HG03066 (cell line): ENCODE data around the gene TTC23.
"Not testable (repeated sequence)": the region's sequence is repeated elsewhere in the genome, so short reads cannot be mapped to it uniquely, and the experiment has no call there.

Source experiments
- ATAC-seq: cut with Tn5 transposase; IDR thresholded peaks from one replicate; pipeline ENCODE4 v1.9.1; 2021; ENCODE audit warnings: low read depth; ENCODE audit not compliant: unreplicated experiment

TTC23 gene

DNA sequence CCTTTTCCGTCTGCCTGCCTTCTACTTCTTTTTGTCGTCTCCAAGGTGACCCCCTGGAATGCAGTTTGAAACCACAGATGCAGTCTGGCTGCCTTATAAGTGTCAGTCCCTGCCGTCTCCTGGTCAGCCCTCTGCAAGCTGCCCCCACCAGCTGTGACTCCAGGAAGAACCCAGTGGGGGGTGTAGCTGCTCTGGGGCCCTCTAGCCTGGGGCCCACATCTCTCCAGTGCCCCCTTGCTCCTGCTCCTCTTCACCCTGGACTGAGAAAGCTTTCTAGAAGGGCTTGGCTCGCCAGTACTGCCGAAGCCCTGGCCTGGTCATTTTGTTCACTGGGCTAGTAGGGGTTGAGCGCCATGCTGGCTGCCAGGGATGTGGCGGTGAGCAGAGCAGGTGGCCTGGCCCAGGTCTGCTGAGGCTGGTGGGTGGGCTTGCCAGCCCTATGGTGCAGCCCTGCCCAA lies 123.2 kb downstream of the TTC23 start:
- ATAC-seq = no peak

DNA sequence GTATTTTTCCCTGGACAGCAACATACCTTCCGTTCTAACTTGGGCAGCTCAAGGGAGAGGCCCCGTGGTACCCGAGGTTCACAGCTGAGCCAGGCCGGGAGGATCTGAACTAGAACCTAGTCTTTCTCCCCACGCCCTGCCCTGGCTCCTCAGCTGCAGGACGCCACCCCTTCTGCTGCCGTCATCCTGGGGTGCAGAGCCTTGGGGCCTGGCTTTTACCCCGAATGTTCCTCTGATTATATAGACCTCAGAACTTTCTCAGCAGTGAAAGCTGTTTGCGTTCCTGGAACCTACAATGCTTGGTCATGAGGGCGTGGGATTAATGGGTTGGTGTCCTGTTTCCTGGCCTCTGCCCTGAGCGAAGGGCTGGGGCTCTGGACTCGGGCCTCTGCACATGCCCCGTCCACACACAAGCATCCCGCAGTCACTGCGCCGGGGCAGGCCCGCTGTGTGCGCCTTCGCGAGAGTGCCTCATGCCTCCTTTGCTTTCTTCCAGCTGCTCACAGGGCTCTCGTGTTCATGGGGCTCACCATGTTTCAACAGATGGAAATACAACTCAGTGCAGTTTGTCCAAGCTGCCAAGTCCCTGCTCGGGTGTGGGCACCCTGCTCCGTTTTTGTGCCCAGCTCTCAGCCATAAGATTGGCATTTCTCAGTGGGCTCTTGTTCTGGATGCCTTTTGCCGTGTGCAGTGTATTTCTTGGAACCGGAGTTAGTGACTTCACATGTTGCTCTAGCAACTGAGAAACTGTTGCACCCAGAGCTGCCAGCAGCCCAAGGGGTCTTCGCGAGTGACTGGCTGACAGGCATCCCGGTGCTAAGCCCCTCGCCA lies 124.1 kb downstream of the TTC23 start:
- no peak for ATAC-seq

DNA sequence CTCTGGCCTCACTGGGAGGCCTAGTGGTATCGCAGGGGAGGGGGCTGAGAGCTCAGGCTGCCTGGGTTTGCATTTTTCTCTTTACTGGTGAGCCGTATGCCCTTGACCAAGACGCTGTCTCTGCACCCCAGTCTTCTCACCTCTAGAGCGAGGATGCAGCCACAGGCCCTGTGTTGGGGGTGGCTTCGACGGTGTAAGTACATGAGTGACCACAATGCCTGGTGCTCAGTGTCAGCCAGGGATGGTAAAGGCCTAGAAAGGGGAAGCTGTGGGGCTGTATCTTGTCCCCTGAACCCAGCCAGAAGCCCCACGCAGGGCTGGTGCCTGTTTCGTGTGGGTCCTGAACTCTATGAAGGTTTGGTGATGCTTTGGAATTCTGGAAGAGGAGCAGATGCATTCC lies 124.7 kb downstream of the TTC23 start:
- no peak for ATAC-seq

DNA sequence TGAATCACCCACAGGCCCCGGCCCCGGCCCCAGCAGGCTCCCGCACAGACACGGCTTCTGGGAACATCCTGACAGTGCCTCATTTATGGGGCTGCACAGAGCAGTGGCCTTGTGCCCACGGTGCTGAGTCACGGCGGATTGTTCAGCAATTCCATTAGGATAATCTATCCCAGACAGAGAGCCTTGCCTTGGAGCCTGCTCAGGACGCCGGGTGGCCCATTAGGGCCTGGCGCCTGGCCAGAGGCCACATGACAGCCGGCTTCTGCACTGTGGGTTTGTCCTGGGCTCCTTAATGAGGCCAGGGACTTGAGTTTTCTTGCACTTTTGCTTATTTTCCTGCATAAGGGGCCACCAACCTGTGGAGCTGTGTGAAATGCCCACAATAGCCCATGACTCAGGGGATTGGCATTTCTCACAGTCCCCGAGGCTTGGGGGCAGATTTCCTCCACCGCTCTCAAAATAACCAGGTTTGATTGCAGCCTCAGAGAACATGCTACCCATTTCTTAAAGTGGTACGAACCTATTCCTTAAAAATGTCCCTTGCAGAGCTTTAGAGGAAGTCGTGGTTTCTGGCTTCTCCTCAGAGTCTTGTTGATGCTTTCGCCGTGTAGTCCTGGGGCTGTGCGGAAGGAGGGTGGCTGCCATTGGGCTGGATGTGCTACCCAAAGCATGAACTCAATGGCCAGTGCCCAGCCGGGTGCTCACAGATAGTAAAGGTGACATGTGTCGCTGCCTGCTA lies 125.5 kb downstream of the TTC23 start:
- ATAC-seq = no peak

DNA sequence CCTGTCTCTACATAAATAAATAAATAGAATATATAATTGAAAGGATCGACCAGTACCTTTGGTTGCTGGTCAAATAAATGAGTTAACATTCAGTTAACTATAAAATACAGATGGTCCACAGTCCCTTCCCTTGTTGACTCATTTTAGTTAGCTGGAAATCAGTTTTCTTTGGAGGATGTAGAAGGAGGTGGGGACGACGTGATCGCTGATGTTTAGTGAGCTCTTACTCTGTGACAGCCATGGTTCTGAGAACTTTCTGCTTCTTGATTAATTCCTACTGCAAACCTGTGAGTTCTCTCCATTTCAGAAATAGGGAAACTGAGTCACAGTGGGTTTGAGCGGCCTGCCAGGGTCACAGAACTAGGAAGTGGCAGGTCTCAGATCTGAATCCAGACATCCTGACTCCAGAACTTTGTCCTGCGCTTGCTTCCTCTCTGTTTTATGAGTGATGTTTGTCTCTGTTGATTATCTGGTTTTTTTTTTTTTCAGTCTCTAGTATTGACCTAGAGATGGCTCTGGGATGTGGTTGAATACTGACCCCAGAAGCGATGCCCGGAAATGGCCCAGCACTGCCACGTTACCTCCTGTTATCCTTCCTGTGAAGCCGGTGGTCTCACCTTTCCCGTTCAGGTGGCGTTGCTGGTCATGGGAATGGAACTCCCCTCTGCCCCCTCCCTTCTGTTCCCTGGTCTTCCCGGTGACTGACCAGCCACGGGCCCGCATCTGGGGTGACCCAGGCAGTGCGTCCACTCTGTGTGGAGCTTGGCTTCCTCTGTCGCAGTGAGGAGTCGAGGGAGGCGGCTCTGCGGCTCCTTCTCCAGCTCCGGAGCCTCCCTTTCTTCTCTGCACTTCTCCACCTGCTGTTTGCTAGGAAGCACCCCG lies 126.3 kb downstream of the TTC23 start:
- no peak for ATAC-seq

DNA sequence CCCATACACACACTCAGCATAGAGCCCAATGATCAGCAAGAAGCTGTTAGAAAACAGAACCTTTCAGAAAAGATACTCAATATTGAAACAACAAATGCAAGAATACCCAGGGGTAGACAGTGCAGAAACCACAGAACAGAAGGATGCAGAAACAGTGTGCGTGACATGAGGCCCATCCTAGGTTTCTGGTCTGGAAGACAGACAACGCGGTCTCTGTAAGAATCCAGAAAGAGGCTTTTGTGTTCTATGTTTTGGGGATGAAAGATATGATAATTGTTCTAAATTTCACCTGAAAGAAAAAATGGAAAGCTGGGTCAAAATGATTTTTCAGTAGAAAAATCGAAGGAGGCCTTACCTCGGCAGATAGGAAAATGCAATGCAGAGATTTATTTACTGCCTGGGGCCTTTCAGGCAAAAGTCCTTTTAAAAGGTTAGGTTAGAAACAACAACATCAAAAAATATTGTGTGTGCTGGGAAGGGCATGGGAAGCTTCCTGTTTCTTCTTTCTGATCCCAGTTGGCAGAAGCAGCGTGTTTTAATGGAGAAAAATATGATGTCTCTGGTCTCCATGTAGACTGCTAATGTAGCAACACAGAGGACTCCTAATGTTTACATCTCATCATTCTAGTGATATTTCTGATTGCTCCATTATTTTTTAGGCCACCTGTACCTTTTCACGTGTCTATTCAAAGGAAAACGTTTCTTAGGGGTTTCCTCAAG lies 127.5 kb downstream of the TTC23 start:
- no peak for ATAC-seq

DNA sequence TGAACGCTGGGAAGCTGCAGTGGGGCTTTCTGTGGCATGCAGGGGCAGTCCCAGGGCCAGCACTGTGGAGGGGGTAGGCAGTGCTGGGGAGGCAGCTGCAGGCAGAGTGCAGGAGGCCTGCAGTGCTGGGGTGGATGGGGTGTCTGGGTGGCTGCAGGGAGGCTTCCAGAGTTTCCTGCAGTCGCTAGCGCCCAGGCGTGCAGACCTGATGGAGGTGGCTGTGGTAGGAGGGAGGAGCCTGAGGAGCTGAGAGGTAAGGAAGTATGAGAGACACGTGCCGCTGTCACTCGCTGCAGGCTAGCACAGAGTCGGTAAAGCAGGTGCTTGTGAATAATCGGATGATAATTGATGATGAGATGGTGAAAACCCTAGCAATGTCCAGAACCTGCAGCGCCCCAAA lies 128.2 kb downstream of the TTC23 start:
- no peak for ATAC-seq

DNA sequence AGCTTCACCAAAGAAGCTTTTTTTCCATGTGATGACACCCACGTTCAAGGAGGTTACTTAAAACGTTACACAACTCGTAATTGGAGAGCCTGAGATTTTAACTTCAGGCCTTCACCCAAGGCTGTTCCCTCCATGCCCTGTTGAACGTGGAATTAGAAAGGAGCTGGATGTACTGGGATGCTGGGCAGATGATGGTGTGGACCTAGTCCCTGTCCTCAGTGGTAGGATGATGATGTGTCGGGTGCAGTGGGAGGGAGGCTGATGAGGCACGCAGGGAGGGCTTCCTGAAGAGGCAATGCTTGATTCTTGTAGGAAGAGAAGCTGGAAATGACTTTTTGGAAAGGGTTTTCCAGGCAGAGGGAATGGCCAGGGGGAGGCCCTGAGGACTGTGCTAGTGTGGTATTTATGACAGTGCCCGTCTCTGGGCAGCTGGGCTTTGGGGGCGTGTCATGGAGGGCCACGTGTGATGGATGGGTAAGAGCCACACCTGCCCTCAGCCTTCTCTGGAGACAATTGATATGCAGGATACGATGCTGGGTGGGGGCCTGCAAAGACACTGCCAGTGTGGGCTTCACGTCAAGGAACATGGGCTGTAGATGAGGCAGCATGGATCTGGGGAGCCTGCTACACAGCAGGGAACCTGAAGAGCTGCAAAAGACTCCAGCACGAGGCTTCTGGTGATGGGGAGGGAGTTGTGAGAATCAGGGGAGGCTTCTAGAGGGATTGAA lies 129.2 kb downstream of the TTC23 start:
- no peak for ATAC-seq

DNA sequence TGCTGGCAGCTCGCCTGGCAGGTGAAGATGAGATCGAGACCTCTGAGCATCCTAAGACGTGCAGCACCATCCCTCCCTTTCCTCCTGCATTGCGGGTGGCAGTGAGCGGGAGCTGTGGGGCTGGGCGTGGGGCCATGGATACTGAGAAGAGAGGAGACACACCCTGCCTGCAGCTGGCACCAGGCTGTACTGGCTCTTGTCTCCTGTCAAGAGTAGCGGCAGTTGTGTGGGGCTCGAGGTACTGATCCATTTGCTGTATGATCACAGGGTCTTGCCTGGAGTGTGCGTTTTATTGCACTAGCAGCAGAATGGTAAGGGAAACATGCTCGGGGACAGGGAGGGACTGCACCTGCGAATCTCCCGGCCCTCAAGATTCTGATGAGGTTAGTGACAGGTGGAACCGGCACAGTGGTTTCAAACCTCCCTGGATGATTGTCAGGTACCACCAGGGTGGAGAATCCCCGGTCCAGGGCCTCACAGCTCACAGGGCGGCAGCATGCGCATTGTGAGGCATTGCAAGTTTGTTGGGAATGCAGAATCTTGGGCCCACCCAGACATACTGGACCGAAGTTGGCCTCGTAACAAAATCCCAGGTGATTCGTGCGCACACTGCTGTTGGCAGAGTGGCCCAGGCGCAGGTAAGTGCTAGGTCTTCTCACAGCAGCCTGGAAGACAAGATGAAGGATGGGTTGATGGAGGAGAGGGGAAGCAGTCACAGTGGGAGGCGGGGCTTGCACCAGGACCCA lies 130.4 kb downstream of the TTC23 start:
- no peak for ATAC-seq

DNA sequence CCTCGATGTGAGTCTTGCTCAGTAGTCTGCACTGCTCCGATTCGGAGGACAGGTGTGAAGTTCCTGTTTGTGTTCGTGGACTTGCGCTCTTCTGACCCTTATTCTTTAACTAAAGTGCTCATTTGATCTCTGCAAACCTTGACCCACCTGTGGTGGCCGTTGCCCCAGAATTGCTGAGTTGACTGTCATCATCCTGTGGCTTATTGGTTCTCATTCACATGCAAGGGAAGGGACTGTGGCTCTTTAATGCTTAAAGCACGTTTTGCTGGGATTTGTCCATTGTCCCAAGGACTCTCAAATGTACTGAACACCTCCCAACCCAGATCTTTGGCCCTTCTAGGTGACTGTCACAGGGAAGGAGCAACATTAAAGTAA lies 131.1 kb downstream of the TTC23 start:
- no peak for ATAC-seq

DNA sequence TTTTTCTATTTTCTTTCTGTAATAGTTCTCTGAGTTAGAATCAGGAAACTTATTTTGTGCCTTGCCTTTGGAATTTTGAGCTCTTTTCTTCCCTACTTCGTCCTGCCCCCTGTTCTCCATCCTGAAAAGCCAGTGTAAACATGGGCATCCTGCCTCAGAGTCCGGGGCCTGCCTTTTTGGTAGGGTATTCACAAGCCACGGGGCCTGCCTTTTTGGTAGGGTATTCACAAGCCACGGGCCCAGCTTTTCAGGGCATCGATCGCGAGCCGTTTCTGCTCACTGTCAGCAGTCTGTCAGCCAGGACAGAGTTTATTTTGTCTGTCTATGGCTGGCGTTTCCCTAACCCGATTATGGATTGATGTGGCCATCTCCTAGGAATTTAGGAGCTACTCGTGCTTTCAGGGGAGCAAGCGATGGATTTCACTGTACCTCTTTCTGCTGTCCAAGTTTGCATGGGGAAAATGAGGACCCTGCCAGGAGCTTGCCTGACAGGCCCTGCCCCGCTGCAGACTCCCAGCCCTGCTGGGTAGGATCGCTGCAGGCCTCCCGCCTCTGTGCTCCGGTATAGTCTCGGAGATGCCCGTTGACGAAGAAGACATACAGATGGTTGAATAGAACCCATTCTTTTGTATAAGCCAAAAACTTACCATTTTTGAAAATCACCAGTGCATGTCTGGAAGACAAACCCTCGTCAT lies 131.7 kb downstream of the TTC23 start:
- ATAC-seq = no peak

DNA sequence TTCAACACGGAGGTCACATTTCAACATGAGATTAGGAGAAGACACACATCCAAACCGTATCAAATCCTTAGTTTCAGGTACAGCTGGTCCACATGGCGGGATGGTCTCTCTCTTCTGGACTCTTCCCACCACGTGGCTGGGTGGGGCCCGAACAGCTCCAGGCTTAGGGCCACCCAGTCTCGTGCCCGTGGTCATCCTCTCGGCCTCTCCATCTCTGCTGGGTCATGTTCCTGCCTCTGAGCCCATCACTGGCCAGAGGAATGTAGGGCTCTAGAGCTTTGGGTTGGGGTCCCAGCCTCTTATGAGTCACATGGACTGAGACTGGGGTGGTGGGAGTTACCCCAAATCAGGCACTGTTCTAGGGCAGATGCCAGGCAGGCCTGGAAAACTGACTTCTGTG lies 132.3 kb downstream of the TTC23 start:
- ATAC-seq = no peak

DNA sequence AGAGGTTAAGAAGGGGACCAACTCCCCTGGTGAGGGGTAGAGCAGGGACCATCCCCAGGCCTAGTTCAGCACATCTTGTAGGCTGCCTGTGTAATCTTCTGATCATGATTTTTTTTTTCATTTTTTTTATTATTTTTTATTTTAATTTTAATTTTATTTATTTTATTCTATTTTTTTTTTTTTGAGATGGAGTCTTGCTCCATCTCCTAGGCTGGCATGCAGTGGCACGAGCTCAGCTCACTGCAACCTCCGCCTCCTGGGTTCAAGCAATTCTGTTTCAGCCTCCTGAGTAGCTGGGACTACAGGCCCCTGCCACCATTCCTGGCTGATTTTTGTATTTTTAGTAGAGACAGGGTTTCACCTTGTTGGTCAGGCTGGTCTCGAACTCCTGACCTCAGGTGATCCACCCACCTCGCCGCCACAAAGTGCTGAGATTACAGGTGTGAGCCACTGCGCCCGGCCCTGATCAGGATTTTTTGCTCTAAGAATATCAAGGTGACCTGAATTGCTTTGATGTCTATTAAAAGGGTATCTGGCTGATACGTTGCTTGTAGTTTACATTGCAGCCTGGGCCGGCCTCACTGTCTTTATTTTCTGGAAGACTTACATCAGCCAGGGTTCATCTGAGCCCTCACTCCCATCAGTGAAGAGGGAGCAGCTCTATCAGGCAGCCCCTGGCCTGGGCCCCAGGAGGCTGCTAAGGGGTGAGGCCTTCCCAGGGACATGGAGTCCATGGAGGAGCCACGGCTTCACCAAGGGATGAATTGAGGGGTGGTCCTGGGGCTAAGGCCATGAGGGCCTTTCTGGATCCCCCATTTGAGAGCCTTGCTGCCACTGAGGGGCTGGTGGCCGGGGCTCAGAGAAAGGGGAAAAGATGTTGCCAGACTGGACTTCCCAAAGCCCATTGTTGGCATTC lies 133.8 kb downstream of the TTC23 start:
- no peak for ATAC-seq

DNA sequence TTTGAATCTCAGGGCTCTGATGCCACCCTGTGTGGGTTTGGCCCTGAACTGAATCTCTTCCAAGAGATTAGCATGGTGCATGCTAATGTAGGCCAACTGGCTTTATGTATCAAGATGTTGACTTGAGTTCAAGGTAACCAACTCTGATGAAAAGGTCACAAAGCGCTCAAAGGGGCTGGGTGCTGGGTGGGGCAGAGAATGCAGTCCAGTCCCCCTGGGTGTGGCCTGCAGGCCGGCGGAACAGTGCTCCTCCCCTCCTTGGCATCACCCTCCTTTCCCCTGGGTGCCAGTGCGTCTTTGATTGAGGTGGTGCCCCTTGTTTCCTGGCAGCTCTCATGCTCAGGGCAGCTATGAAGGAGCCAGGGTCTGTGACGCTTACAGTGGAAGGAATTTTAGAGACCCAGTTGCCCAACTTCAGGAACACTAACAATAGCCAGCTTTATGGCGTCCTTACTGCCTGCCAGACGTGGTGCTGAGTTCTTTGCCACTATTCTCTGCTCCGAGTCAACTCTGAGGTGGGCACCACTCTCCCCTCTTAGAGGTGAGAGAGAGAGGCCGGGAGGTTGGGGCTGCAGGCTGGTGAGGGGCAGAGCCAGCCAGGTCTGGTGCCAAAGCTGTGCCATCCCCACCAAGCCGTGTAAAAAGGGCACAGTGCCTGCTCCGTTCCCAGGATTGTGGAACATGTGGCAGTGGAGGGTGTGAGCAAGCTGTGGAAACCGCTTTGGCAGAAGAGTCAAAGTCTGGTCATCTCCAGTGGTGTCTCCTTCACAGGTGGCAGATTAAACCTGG lies 134.7 kb downstream of the TTC23 start:
- ATAC-seq = no peak

DNA sequence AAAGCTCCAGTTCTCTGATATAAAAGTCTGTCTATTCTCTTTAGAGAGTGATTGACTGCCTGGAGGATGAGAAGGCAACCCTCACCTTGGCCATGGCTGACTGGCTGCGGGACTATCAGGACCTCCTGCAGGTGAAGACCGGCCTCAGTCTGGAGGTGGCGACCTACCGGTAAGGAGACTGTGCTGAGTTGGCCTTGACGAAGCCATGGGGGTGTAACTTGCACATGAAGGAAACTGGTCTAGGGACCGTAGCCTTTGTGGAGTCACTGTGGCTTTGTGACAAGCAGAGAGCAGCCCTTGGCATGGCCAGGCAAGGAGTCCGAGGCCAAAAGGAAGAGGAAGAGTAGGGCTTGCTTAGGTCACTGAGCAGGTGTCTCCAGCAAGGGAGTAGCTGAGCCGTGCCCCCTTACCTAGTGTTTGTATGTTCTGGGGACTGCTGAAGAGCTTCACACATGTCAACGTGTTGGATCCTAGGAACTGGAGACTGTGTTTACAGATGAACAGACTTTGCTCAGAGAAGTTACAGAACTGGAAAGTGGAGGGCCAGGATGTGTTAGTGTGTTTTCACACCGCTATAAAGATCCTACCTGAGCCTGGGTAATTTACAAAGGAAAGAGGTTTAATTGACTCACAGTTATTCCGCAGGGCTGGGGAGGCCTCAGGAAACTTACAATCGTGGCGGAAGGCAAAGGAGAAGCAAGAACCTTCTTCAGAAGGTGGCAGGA lies 135.7 kb downstream of the TTC23 start:
- no peak for ATAC-seq

DNA sequence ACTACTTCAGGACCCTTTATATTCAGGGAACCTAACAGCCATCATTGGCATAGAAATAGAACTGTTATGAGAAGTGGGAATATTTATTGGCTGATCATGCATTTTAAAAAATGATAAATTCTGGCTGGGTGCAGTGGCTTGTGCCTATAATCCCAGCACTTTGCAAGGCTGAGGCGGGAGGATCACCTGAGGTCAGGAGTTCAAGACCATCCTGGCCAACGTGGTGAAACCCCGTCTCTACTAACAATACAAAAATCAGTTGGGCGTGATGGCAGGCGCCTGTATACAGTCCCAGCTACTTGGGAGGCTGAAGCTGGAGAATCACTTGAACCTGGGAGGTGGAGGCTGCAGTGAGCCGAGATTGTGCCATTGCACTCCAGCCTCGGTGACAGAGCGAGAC lies 137.7 kb downstream of the TTC23 start:
- not testable (repeated sequence) for ATAC-seq
